Neural cell (in vitro differentiated cells): ENCODE measurements around the gene PSMG4. TPM values are rescaled to one million over a fixed set of nuclear protein-coding genes. Genes with fewer than 3 reads are reported as not detected.

Experiments used
- H2AFZ ChIP-seq: fragments of 200-600, 300-800 bp; sonication (generic), shearing (Covaris generic); 2 replicates; pipeline ENCODE4 v1.6.0; 2014; ENCODE audit warnings: low read depth, mild to moderate bottlenecking, antibody characterized with exemption, low read length, moderate library complexity
- H3F3A ChIP-seq: fragments of 200-600 bp; shearing (Covaris generic); 2 replicates; pipeline ENCODE4 v1.6.1; 2016; ENCODE audit warnings: mild to moderate bottlenecking, moderate library complexity, mixed read lengths, antibody characterized with exemption, low read length; ENCODE audit not compliant: insufficient read depth, poor library complexity, severe bottlenecking
- H3K27ac ChIP-seq: fragments of 200-600, 300-800 bp; sonication (generic), shearing (Covaris generic); 2 replicates; pipeline ENCODE4 v1.5.1; 2014; ENCODE audit warnings: mild to moderate bottlenecking, low read length, moderate library complexity
- H3K27me3 ChIP-seq: fragments of 300-800, 200-600 bp; sonication (generic), shearing (Covaris generic); 2 replicates; pipeline ENCODE4 v1.6.0; 2014; ENCODE audit warnings: mild to moderate bottlenecking, low read depth, low read length, moderate library complexity; ENCODE audit not compliant: insufficient read depth
- H3K36me3 ChIP-seq: fragments of 300-800, 200-600 bp; sonication (generic), shearing (Covaris generic); 2 replicates; pipeline ENCODE4 v1.5.1; 2014; ENCODE audit warnings: mild to moderate bottlenecking, antibody characterized with exemption, low read length, moderate library complexity; ENCODE audit not compliant: insufficient read depth
- H3K4me2 ChIP-seq: fragments of 300-800, 200-600 bp; sonication (generic), shearing (Covaris generic); 2 replicates; pipeline ENCODE4 v1.6.0; 2014; ENCODE audit warnings: mild to moderate bottlenecking, low read length
- H3K4me3 ChIP-seq: fragments of 300-800, 200-600 bp; sonication (generic), shearing (Covaris generic); 2 replicates; pipeline ENCODE4 v1.5.1; 2014; ENCODE audit warnings: mild to moderate bottlenecking, low read length, moderate library complexity
- H3K79me2 ChIP-seq: fragments of 200-600 bp; shearing (Covaris generic); replicated peaks from 2 replicates; pipeline ENCODE4 v1.6.0; 2014; ENCODE audit warnings: mild to moderate bottlenecking, low read length, moderate library complexity; ENCODE audit not compliant: insufficient read depth
- H3K9ac ChIP-seq: fragments of 300-800, 200-600 bp; sonication (generic), shearing (Covaris generic); 2 replicates; pipeline ENCODE4 v1.6.1; 2016; ENCODE audit warnings: mild to moderate bottlenecking, low read length, mixed read lengths
- H3K9me2 ChIP-seq: fragments of 200-600 bp; shearing (Covaris generic); 2 replicates; pipeline ENCODE4 v1.6.1; 2016; ENCODE audit warnings: mild to moderate bottlenecking, low read length, mixed read lengths; ENCODE audit not compliant: insufficient read depth
- H3K9me3 ChIP-seq: fragments of 200-600, 300-800 bp; sonication (generic), shearing (Covaris generic); 2 replicates; pipeline ENCODE4 v1.6.1; 2016; ENCODE audit warnings: mild to moderate bottlenecking, mixed run types, low read length, moderate library complexity, mixed read lengths
- H4K20me1 ChIP-seq: fragments of 200-600 bp; shearing (Covaris generic); 2 replicates; pipeline ENCODE4 v1.6.1; 2016; ENCODE audit warnings: mild to moderate bottlenecking, mixed run types; ENCODE audit not compliant: insufficient read depth
- EP300 ChIP-seq: fragments of 450-650 bp; conservative IDR thresholded peaks from 2 replicates; pipeline ENCODE4 v1.6.1; 2014; ENCODE audit warnings: antibody characterized with exemption, mild to moderate bottlenecking, moderate library complexity; ENCODE audit not compliant: poor library complexity, severe bottlenecking
- EZH2 ChIP-seq: fragments of 200-600, 300-800 bp; shearing (Covaris generic), sonication (generic); IDR thresholded peaks from 2 replicates; pipeline ENCODE4 v1.6.1; 2014; ENCODE audit warnings: antibody characterized with exemption, low read length, borderline replicate concordance, mild to moderate bottlenecking; ENCODE audit not compliant: insufficient read depth, poor library complexity, severe bottlenecking
- MXI1 ChIP-seq: fragments of 450-650 bp; conservative IDR thresholded peaks from 2 replicates; pipeline ENCODE4 v1.6.1; 2014; ENCODE audit warnings: antibody characterized with exemption, mild to moderate bottlenecking; ENCODE audit not compliant: poor library complexity, severe bottlenecking
- POLR2AphosphoS5 ChIP-seq: IDR thresholded peaks from 2 replicates; pipeline ENCODE4 v1.6.1; 2012
- RAD21 ChIP-seq: fragments of 450-650 bp; conservative IDR thresholded peaks from 2 replicates; pipeline ENCODE4 v1.6.1; 2014; ENCODE audit warnings: antibody characterized with exemption, mild to moderate bottlenecking, moderate library complexity
- SMC3 ChIP-seq: fragments of 450-650 bp; conservative IDR thresholded peaks from 2 replicates; pipeline ENCODE4 v1.6.1; 2014; ENCODE audit warnings: antibody characterized with exemption, mild to moderate bottlenecking, moderate library complexity; ENCODE audit not compliant: poor library complexity
- TAF1 ChIP-seq: IDR thresholded peaks from 2 replicates; pipeline ENCODE4 v1.6.1; 2012; ENCODE audit warnings: low read depth
- polyA plus RNA-seq: library from polyadenylated mRNA; depleted of rRNA; stranded (reverse); fragments of >200 nt; gene quantifications from 2 replicates; pipeline ENCODE4 v1.2.3, GENCODE V29; 2014
- TF ChIP-seq, protein P1 (sequence below): IDR thresholded peaks from 2 replicates; pipeline ENCODE4 v1.6.1; 2012; ENCODE audit warnings: borderline replicate concordance
- TF ChIP-seq, protein P2 (sequence below): fragments of 450-650 bp; IDR thresholded peaks from 2 replicates; pipeline ENCODE4 v1.5.1; 2014; ENCODE audit warnings: antibody characterized with exemption, mild to moderate bottlenecking, moderate library complexity; ENCODE audit not compliant: poor library complexity, severe bottlenecking

PSMG4 gene
- polyA plus RNA-seq, 1 donor from 2014 or later, result 52.0 TPM

DNA sequence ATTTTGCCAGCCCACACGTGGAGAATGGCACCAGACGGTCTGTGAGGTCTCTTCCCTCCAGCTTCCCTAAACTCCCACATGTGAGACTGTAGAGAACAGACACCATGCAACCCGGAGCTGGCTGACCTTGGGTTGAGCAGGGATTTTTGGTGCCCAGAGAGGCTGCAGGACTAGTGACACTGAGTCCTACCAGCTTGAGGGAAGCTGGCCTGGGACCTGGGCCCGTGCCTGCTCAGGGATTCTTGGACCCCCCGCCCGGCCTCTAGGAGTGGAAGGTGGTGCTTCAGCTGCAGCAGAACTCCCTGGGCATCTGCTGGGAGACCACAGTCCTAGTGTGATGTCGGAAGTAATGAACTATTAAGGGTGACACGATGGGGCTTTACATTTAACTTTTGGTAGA is 3.2 kb downstream of the PSMG4 start:
- H3K27ac ChIP-seq, result no peak overlapping the region
- no peaks in the 10 kb centered on the region for H3K9me2 ChIP-seq
- no peaks in the 10 kb centered on the region for H3K36me3 ChIP-seq
- TF ChIP-seq EZH2 (no peak), TAF1 (no peak), EP300 (no peak)
- TF ChIP-seq, protein P1, sequence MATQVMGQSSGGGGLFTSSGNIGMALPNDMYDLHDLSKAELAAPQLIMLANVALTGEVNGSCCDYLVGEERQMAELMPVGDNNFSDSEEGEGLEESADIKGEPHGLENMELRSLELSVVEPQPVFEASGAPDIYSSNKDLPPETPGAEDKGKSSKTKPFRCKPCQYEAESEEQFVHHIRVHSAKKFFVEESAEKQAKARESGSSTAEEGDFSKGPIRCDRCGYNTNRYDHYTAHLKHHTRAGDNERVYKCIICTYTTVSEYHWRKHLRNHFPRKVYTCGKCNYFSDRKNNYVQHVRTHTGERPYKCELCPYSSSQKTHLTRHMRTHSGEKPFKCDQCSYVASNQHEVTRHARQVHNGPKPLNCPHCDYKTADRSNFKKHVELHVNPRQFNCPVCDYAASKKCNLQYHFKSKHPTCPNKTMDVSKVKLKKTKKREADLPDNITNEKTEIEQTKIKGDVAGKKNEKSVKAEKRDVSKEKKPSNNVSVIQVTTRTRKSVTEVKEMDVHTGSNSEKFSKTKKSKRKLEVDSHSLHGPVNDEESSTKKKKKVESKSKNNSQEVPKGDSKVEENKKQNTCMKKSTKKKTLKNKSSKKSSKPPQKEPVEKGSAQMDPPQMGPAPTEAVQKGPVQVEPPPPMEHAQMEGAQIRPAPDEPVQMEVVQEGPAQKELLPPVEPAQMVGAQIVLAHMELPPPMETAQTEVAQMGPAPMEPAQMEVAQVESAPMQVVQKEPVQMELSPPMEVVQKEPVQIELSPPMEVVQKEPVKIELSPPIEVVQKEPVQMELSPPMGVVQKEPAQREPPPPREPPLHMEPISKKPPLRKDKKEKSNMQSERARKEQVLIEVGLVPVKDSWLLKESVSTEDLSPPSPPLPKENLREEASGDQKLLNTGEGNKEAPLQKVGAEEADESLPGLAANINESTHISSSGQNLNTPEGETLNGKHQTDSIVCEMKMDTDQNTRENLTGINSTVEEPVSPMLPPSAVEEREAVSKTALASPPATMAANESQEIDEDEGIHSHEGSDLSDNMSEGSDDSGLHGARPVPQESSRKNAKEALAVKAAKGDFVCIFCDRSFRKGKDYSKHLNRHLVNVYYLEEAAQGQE, result no peak
- no peaks in the 10 kb centered on the region for H3K9me3 ChIP-seq
- no peak overlapping the region for H3K4me2 ChIP-seq
- no peak overlapping the region for H3K4me3 ChIP-seq
- no peaks in the 10 kb centered on the region for H3K27me3 ChIP-seq
- H2AFZ ChIP-seq, result no peak overlapping the region
- peaks cover 44% of the 10 kb centered on the region for H3K79me2 ChIP-seq
- H3K9ac ChIP-seq, result no peak overlapping the region
- H4K20me1 ChIP-seq, result no peaks in the 10 kb centered on the region
- no peaks in the 10 kb centered on the region for H3F3A ChIP-seq

DNA sequence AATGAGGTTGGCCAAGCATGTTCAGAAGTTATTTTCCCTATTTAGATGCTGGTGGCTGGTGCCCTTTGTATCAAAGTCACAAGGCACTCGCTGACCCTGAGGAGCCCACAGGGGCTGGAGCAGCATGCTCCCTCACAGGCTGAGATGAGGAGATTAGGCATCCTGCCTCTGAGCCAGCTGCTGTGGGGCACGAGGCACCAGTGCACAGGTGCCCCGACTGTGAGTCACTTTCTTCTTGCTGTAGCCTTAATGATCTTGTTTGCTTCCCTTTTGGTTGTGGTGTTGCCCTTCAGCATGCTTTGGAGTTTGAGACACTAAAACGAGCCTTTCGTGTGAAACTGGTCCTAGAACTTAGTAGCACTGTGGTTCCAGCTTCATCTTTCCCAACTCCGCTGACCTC is 4.3 kb downstream of the PSMG4 start:
- no peak overlapping the region for H3K9ac ChIP-seq
- no peak overlapping the region for H3K4me2 ChIP-seq
- no peaks in the 10 kb centered on the region for H3K36me3 ChIP-seq
- no peak overlapping the region for H3K4me3 ChIP-seq
- H3K79me2 ChIP-seq, result peaks cover 37% of the 10 kb centered on the region
- TF ChIP-seq, protein P2, sequence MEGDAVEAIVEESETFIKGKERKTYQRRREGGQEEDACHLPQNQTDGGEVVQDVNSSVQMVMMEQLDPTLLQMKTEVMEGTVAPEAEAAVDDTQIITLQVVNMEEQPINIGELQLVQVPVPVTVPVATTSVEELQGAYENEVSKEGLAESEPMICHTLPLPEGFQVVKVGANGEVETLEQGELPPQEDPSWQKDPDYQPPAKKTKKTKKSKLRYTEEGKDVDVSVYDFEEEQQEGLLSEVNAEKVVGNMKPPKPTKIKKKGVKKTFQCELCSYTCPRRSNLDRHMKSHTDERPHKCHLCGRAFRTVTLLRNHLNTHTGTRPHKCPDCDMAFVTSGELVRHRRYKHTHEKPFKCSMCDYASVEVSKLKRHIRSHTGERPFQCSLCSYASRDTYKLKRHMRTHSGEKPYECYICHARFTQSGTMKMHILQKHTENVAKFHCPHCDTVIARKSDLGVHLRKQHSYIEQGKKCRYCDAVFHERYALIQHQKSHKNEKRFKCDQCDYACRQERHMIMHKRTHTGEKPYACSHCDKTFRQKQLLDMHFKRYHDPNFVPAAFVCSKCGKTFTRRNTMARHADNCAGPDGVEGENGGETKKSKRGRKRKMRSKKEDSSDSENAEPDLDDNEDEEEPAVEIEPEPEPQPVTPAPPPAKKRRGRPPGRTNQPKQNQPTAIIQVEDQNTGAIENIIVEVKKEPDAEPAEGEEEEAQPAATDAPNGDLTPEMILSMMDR, result no peak
- TF ChIP-seq MXI1 (no peak), TAF1 (no peak), EZH2 (no peak), EP300 (no peak), SMC3 (no peak), RAD21 (no peak), POLR2AphosphoS5 (no peak)
- TF ChIP-seq, protein P1, result no peak
- no peak overlapping the region for H3K27ac ChIP-seq
- no peaks in the 10 kb centered on the region for H3K9me2 ChIP-seq
- no peaks in the 10 kb centered on the region for H3K9me3 ChIP-seq
- H3K27me3 ChIP-seq, result no peaks in the 10 kb centered on the region
- no peak overlapping the region for H2AFZ ChIP-seq
- no peaks in the 10 kb centered on the region for H3F3A ChIP-seq
- H4K20me1 ChIP-seq, result no peaks in the 10 kb centered on the region
